Left lung (tissue), 10 donors: ENCODE results near the gene SNTG2. TPM values are rescaled to one million over a fixed set of nuclear protein-coding genes. Genes with fewer than 3 reads are reported as not detected.

Source experiments
- ATAC-seq: fragments of 200-7000 bp; cut with Tn5 transposase; one replicate; pipeline ENCODE4 v1.9.1; 2020; ENCODE audit warnings: moderate library complexity
- DNase-seq, 4 donors: peaks; one replicate each; pipeline ENCODE4 v3.0.0-alpha.2; 2013 to 2020
- H3K27ac ChIP-seq, 2 donors: fragments of 200-600 bp; sonication (generic) in 1 of 2; one replicate each; pipeline versions ENCODE4 v1.5.0 to v1.8.0; 2020 to 2021
- H3K27me3 ChIP-seq, 2 donors: fragments of 200-600 bp; sonication (generic) in 1 of 2; one replicate each; pipeline versions ENCODE4 v1.5.0 to v1.8.0; 2020 to 2021
- H3K36me3 ChIP-seq, 2 donors: fragments of 200-600 bp; sonication (generic) in 1 of 2; one replicate each; pipeline versions ENCODE4 v1.5.0 to v1.8.0; 2020 to 2021
- H3K4me1 ChIP-seq, 2 donors: fragments of 200-600 bp; one replicate each; pipeline ENCODE4 v1.8.0; 2021
- H3K4me3 ChIP-seq, 2 donors: fragments of 200-600 bp; sonication (generic) in 1 of 2; one replicate each; pipeline versions ENCODE4 v1.5.0 to v1.8.0; 2020 to 2021; ENCODE audit warnings: mild to moderate bottlenecking in 1 of 2
- H3K9me3 ChIP-seq, 2 donors: fragments of 200-600 bp; sonication (generic) in 1 of 2; one replicate each; pipeline versions ENCODE4 v1.5.0 to v1.8.0; 2020 to 2021
- intact Hi-C, 2 donors: fragments of 100-400 bp; cut with DNase I; formaldehyde crosslinking; loops; one replicate each; pipeline versions ENCODE4 v1.11.2 to v1.14.2; 2022
- polyA plus RNA-seq, 6 donors: library from polyadenylated mRNA; unstranded; fragments of 120-200 nt; gene quantifications; one replicate each; pipeline ENCODE4 v1.2.1, GENCODE V29; 2013; ENCODE audit not compliant: insufficient read length in 6 of 6
- total RNA-seq, 2 donors: library from RNA; stranded (reverse); fragmentation: NEBNext Ultra II Directional; extraction: Animal tissue kit (Norgen Biotek cat#: 25700); gene quantifications; one replicate each; pipeline ENCODE4 v1.2.1, GENCODE V29; 2021
- TF ChIP-seq, protein P1 (sequence below), 2 donors: fragments of 200-600 bp; sonication (generic) in 1 of 2; IDR thresholded peaks; one replicate each; pipeline versions ENCODE4 v1.5.0 to v1.8.0; 2021; ENCODE audit warnings: antibody characterized with exemption in 2 of 2
- donor health status: DM: no; HTN: yes; CAD: no.
- donor health status: DM: no; HTN: no; CAD: no.

SNTG2 gene
- total and polyA plus RNA-seq, 8 donors: 0.24 to 3.2 (median 0.64) TPM

- ATAC-seq: no peak
- Histone ChIP-seq H3K27ac (no peak overlapping the region), H3K4me1 (no peaks in the 10 kb centered on the region), H3K27me3 (peaks cover 0 to 6% of the 10 kb centered on the region in 2 donors), H3K4me3 (no peak overlapping the region), H3K36me3 (no peaks in the 10 kb centered on the region), H3K9me3 (no peaks in the 10 kb centered on the region)
- no peak for DNase-seq
- intact Hi-C loops: no loop called here
- TF ChIP-seq, protein P1, sequence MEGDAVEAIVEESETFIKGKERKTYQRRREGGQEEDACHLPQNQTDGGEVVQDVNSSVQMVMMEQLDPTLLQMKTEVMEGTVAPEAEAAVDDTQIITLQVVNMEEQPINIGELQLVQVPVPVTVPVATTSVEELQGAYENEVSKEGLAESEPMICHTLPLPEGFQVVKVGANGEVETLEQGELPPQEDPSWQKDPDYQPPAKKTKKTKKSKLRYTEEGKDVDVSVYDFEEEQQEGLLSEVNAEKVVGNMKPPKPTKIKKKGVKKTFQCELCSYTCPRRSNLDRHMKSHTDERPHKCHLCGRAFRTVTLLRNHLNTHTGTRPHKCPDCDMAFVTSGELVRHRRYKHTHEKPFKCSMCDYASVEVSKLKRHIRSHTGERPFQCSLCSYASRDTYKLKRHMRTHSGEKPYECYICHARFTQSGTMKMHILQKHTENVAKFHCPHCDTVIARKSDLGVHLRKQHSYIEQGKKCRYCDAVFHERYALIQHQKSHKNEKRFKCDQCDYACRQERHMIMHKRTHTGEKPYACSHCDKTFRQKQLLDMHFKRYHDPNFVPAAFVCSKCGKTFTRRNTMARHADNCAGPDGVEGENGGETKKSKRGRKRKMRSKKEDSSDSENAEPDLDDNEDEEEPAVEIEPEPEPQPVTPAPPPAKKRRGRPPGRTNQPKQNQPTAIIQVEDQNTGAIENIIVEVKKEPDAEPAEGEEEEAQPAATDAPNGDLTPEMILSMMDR (IDR thresholded peaks at IDR 0.05): no peak
These were observed 29.6 kb upstream of the SNTG2 start for GRCh38 chr2:920999-921398.

- TF ChIP-seq, protein P1 (IDR thresholded peaks at IDR 0.05): no peak
- Histone ChIP-seq H3K36me3 (no peaks in the 10 kb centered on the region), H3K4me3 (no peak overlapping the region), H3K27me3 (no peaks in the 10 kb centered on the region), H3K4me1 (no peaks in the 10 kb centered on the region), H3K27ac (no peak overlapping the region), H3K9me3 (no peaks in the 10 kb centered on the region)
- intact Hi-C loops: no loop called here
- ATAC-seq (no peak), DNase-seq (no peak)
These were observed 28.5 kb upstream of the SNTG2 start for GRCh38 chr2:922185-922584.

DNA sequence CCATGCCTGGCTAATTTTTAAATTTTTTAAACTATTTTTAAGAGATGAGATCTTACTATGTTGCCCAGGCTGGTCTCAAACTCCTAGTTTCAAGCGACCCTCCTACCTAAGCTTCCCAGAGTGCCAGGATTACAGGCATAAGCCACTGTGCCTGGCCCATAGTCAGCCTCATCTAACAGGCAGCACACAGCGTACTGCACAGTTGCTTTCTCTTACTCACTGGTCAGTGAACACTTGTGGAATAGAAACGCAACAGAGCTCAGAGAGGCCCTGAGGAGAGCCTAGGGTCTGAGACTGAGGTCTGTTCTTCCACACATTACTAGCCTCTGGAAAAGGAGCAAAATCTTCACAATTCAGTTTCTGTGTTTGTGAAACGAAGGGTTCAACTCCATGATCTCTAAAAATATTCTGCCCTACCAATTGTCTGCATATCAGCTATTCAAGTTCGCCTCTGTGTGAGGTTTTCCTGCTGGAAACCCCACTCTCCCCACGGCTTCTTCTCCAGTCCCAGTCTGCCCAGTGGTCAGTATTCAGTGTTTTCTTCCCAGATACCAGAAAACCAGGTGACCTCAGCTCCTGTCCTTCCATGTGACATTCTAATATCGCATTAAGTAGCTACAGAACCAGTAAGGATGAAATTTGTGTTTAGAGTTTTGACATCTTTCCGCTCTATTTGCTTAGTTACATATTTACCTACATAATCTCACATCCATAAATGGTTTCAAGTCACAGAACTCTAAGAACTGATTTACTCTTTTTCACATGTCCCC lies 26.6 kb upstream of the SNTG2 start:
- TF ChIP-seq, protein P1 (IDR thresholded peaks at IDR 0.05): no peak
- intact Hi-C loops: no loop called here
- H3K27ac ChIP-seq: no peak overlapping the region
- no peak for ATAC-seq
- no peaks in the 10 kb centered on the region for H3K36me3 ChIP-seq
- no peaks in the 10 kb centered on the region for H3K27me3 ChIP-seq
- H3K4me3 ChIP-seq: no peak overlapping the region
- no peaks in the 10 kb centered on the region for H3K4me1 ChIP-seq
- no peak for DNase-seq
- H3K9me3 ChIP-seq: no peaks in the 10 kb centered on the region

GRCh38 chr2:924701-925100 lies 25.9 kb upstream of the SNTG2 start:
- intact Hi-C loops: no loop called here

GRCh38 chr2:925309-925708 lies 25.3 kb upstream of the SNTG2 start:
- DNase-seq (no peak), ATAC-seq (no peak)
- Histone ChIP-seq H3K9me3 (no peaks in the 10 kb centered on the region), H3K27me3 (no peaks in the 10 kb centered on the region), H3K4me1 (no peaks in the 10 kb centered on the region), H3K36me3 (no peaks in the 10 kb centered on the region), H3K27ac (no peak overlapping the region), H3K4me3 (no peak overlapping the region)
- TF ChIP-seq, protein P1 (IDR thresholded peaks at IDR 0.05): no peak
- intact Hi-C loops: no loop called here

More at GRCh38 chr2:924701-925100, 25.9 kb upstream of the SNTG2 start:
- Histone ChIP-seq H3K4me1 (no peaks in the 10 kb centered on the region), H3K4me3 (no peak overlapping the region), H3K27me3 (no peaks in the 10 kb centered on the region), H3K27ac (no peak overlapping the region), H3K9me3 (no peaks in the 10 kb centered on the region), H3K36me3 (no peaks in the 10 kb centered on the region)
- no peak for ATAC-seq
- TF ChIP-seq, protein P1 (IDR thresholded peaks at IDR 0.05): no peak
- no peak for DNase-seq
